ENCODE measurements around the gene RDM1. TPM values are rescaled to one million over a fixed set of nuclear protein-coding genes. Genes with fewer than 3 reads are reported as not detected.
A peak's percentile ranks its signal among the peaks of the same experiment; 100 is the strongest.

The RDM1 gene
- total RNA-seq, 2 experiments from 2014 or later: 18.6 to 21.6 TPM

DNA sequence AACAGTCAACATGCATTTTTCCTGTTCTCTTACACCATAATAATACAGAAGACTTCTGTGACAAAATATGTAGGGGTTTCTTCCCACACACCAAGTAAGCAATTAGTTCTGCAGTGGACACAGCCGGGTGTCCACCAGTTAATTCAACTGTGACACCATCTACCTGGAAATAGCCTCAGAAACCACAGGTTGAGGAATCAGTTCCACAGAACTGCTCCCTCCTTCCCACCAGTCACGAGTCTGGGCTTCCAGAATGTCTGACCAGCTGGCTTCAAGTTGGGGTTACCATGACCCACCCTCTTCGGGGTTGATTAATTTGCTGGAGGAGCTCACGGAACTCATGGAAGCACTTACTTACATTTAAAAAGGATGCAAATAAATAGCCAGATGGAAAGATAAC, 36.8 kb downstream of the RDM1 start:
- intact Hi-C loops (cut with micrococcal nuclease): no loop called here
- H3K4me3 Mint-ChIP-seq: no peak overlapping the region

DNA sequence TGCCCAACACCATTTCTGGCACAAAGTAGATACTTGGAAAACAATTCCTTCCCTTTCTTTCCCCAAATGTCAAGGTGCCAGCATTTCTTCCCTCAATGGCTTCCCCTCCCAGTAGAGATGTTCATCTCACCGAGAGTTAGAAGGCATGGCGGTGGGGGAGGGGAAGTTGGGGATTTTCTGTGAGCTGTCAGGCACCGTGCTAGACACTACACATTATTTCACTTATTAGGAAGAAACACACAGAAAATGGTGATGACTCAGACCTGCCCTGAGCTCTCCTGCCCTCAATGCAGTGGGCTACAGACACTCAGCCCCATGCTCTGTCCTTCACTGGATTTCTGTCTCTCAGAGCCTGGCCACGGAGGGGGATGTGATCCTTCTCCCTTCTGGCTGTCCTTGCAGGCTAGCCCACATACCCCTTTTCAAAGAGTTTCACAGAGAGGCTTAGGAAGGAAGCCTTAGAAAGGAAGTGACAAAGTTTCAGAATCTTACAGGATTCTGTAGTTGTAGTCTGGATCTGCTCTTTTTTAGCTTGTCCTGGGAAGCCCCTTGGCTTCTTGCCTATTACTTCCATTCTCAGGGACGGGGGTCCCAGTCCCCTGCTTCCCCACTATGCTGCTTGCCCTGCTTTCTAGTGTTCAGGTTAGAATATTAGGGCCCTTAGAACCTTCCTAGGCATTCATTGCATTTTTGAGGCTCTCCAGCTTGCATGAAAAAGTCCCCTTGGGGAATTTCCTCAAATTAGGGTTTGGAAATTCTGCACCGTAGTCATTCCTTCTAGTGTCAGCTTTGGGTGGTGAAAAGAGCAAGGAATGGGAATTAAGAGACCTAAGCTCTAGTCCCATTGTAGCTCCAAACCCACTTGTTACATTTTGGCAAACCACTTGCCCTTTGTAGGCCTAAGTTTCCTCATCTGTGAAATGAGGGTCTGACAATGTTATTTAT, 38.2 kb downstream of the RDM1 start:
- CTCF ChIA-PET: interaction anchor here (0.6 to 1.3 kb wide), 2 partner anchors 21 to 239 kb away, joined by 4 to 5 read pairs; no protein-coding TSS in a partner anchor
- Mint-ChIP-seq H3K27me3 (ENCODE audit: low read depth) (no peaks in the 10 kb centered on the region), H3K4me3 (no peak overlapping the region), H3K9me3 (no peaks in the 10 kb centered on the region), H3K27ac (peak overlapping the region; percentile 47), H3K4me1 (ENCODE audit: low read depth) (peaks cover 23% of the 10 kb centered on the region), H3K36me3 (ENCODE audit: low read depth) (no peaks in the 10 kb centered on the region)
- DNase-seq: peak; percentile 80
- intact Hi-C loops (cut with micrococcal nuclease): no loop called here

More for the DNA sequence above, 36.8 kb downstream of the RDM1 start:
- Mint-ChIP-seq H3K9me3 (no peaks in the 10 kb centered on the region), H3K27ac (no peak overlapping the region), H3K4me1 (ENCODE audit: low read depth) (peaks cover 34% of the 10 kb centered on the region), H3K36me3 (ENCODE audit: low read depth) (no peaks in the 10 kb centered on the region), H3K27me3 (ENCODE audit: low read depth) (no peaks in the 10 kb centered on the region)
- CTCF ChIA-PET: no interaction called here
- no peak for DNase-seq

DNA sequence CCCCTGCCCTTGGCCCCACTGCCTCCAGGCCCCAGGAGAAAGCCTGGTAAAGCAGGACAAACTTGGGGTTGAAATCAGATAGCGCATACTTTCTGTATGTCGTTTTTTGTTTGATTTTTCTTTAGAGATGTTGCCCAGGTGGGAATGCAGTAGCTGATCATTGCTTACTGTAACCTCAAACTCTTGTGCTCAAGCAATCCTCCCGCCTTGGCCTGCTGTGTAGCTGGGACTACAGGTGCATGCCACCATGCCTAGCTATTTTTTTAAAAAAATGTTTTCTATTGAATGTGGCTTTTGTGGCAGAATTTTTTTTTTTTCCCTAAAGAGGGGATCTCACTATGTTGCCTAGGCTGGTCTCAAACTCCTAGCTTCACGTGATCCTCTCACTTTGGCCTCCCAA, 39.3 kb downstream of the RDM1 start:
- H3K27me3 Mint-ChIP-seq (ENCODE audit: low read depth): no peaks in the 10 kb centered on the region
- intact Hi-C loops (cut with micrococcal nuclease): no loop called here
- no peak overlapping the region for H3K27ac Mint-ChIP-seq
- peaks cover 23% of the 10 kb centered on the region for H3K4me1 Mint-ChIP-seq (ENCODE audit: low read depth)
- H3K9me3 Mint-ChIP-seq: no peaks in the 10 kb centered on the region
- no peak overlapping the region for H3K4me3 Mint-ChIP-seq
- no peaks in the 10 kb centered on the region for H3K36me3 Mint-ChIP-seq (ENCODE audit: low read depth)
- CTCF ChIA-PET: interaction anchor here (0.7 kb wide), 1 partner anchor 22 kb away, joined by 3 read pairs; the partner anchor contains the start of gene HEATR9
- no peak for DNase-seq

DNA sequence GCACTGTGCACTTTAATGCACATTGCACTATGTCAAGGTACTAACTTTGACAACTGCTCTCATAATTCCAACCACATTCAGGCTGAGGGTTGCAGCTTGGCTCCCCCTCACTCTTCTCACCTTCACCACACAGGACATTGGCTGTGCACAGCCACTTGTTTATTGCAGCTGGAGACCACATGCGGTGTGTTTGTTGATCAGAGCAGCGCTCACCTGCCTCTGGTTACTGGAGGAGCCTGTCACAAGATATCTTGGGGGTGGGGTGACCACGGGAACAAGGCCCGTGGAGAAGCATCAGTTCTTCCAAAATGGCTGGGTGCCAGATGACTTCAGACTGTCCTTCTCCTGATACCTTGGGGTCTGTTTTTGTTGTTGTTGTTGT, 39.8 kb downstream of the RDM1 start:
- H3K36me3 Mint-ChIP-seq (ENCODE audit: low read depth): no peaks in the 10 kb centered on the region
- no peak overlapping the region for H3K27ac Mint-ChIP-seq
- intact Hi-C loops (cut with micrococcal nuclease): no loop called here
- no peaks in the 10 kb centered on the region for H3K27me3 Mint-ChIP-seq (ENCODE audit: low read depth)
- no peak overlapping the region for H3K4me3 Mint-ChIP-seq
- peak; percentile 6 for DNase-seq
- H3K9me3 Mint-ChIP-seq: no peaks in the 10 kb centered on the region
- CTCF ChIA-PET: interaction anchor here (0.7 kb wide), 1 partner anchor 22 kb away, joined by 3 read pairs; the partner anchor contains the start of gene HEATR9
- H3K4me1 Mint-ChIP-seq (ENCODE audit: low read depth): peaks cover 22% of the 10 kb centered on the region

DNA sequence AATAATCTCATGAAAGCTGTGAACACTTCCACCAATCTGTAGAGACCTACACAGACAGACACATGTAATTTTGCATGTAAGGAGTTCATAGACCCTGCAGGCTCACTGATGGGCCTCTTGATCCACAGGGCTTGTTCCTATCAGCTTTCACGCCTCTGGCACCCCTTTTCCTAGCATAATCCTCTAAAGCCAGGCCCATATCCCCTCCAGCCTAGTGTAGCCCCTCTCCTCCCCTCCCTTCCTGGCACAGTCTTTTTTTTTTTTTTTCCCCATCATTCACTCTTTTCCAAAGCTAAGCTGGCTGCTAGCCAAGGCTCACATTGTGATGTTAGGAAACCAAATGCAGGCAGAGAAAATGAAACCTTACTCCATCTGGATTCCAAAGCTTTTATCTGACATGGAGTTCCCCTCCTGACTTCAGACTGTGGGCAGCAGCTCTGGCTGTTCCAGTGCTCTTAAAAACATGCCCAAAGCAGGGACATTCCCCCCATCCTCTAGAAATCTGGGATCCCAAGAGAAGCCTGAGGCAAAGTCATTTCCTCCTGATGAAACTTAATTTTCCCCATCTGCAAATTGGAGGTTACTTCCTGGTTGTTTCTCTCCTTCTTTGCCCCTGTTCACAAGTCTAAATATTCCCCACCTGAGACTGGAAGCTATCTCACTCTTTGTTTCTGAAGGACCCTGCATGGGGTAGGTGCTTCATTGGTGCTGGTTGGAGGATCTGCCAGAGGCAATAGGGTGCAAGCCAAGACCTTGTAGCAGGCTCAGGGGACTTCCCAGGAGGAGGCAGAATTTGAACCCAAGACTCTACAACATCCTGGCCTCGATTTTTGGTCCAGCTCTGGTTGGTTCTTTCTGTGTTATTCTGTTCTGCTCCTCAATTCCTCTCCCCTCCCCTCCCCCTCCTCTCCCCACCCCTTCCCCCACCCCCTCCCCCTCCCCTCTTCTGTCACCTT, 40.5 kb downstream of the RDM1 start:
- Mint-ChIP-seq H3K4me1 (ENCODE audit: low read depth) (peaks cover 22% of the 10 kb centered on the region), H3K9me3 (no peaks in the 10 kb centered on the region), H3K27ac (no peak overlapping the region), H3K27me3 (ENCODE audit: low read depth) (no peaks in the 10 kb centered on the region), H3K36me3 (ENCODE audit: low read depth) (no peaks in the 10 kb centered on the region), H3K4me3 (no peak overlapping the region)
- CTCF ChIA-PET: interaction anchor here (0.6 kb wide), 1 partner anchor 41 kb away, joined by 3 read pairs; no protein-coding TSS in a partner anchor
- no peak for DNase-seq
- intact Hi-C loops (cut with micrococcal nuclease): no loop called here

DNA sequence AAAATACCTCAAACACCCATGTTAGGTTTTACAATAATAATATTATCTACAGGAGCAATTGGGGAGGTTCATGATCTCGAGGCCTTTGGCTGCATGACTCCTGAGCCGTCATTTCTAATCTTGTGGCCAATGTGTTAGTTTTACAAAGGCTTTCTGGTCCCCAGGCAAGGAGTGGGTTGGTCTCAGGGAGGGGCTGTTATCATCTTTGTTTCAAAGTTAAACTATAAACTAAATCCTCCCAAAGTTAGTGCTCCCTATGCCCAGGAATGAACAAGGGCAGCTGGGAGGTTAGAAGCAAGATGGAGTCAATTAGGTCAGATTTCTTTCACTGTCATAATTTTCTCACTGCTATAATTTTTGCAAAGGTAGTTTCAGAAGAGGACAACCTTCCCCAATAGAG, 41.3 kb downstream of the RDM1 start:
- H3K27me3 Mint-ChIP-seq (ENCODE audit: low read depth): no peaks in the 10 kb centered on the region
- CTCF ChIA-PET: no interaction called here
- H3K27ac Mint-ChIP-seq: no peak overlapping the region
- no peaks in the 10 kb centered on the region for H3K36me3 Mint-ChIP-seq (ENCODE audit: low read depth)
- peak; percentile 11 for DNase-seq
- intact Hi-C loops (cut with micrococcal nuclease): no loop called here
- H3K4me1 Mint-ChIP-seq (ENCODE audit: low read depth): peaks cover 22% of the 10 kb centered on the region
- H3K4me3 Mint-ChIP-seq: no peak overlapping the region
- H3K9me3 Mint-ChIP-seq: no peaks in the 10 kb centered on the region

DNA sequence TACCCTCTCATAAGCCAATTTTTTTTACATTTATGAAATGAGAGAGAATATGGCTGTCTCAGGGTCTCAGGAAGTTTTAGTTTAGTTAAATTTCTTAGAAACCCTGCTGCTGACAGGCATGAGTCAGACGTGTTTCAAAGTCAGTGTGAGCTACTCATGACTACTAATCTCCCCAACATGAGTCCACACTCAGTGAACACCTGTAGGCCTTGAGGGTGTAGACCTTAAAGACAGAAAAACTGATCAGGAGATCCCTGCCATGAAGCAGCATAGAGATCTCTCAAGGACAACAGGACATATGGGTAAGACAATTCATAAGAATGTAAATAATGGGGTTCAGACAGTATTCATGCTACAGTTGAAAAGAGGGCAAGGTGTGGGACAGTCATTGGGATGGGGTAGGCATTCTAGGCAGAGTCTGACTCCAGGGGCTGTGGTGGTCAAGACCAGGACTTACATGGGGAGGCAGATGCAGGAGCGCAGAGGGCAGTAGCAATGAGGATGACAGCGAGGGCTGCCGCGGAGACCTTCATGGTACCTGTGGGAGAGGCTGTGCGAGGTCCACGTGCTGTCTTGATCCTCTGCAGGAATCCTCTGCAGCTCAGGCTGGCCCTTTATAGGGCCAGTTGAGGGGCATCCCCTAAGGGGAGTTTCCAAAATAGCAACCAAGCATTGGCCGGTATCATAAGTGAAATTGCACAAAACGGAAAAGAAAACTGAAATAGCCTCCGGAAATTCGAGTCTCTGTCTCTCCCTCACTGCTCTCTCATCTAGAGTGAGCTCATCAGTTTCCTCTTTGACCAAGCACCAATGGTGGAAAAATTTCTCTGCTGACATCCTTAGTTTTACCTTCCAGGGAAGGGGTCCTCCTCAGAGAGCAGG, 50.6 kb downstream of the RDM1 start, which contains the start of gene CCL5:
TSS of gene CCL5 (minus strand) at position 588 of the 882 bp plus-strand sequence.
- peaks cover 17% of the 10 kb centered on the region for H3K4me1 Mint-ChIP-seq (ENCODE audit: low read depth)
- peak; percentile 37 for DNase-seq
- intact Hi-C loops (cut with micrococcal nuclease): loop anchor here (10.0 kb wide), 1 partner anchor 55 kb away; the partner anchor contains the start of gene RDM1
- H3K27ac Mint-ChIP-seq: peak within 1 kb of the TSS; percentile 46
- H3K4me3 Mint-ChIP-seq: no peak within 1 kb of the TSS
- H3K36me3 Mint-ChIP-seq (ENCODE audit: low read depth): no peaks in the 10 kb centered on the region
- no peaks in the 10 kb centered on the region for H3K9me3 Mint-ChIP-seq
- no peaks in the 10 kb centered on the region for H3K27me3 Mint-ChIP-seq (ENCODE audit: low read depth)
- CTCF ChIA-PET: interaction anchor here (1.0 kb wide), 2 partner anchors 30 to 31 kb away, joined by 3 read pairs; no protein-coding TSS in a partner anchor

DNA sequence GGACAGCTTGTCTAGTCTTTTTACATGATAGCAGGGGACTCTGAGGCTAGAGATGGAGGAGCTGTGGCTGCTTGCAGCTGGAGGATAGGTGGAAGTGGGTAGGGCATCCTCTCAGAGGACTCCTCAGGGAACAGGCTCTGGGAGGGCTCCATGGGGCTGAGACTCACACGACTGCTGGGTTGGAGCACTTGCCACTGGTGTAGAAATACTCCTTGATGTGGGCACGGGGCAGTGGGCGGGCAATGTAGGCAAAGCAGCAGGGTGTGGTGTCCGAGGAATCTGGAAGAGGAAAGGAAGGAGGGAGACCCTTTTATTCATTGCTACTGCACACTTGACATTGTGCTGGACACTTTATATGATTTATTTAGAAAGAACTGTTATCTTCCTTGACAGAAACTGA, 52.2 kb downstream of the RDM1 start:
- peaks cover 17% of the 10 kb centered on the region for H3K4me1 Mint-ChIP-seq (ENCODE audit: low read depth)
- H3K27ac Mint-ChIP-seq: no peak overlapping the region
- no peak for DNase-seq
- H3K36me3 Mint-ChIP-seq (ENCODE audit: low read depth): no peaks in the 10 kb centered on the region
- no peak overlapping the region for H3K4me3 Mint-ChIP-seq
- no peaks in the 10 kb centered on the region for H3K9me3 Mint-ChIP-seq
- intact Hi-C loops (cut with micrococcal nuclease): loop anchor here (10.0 kb wide), 1 partner anchor 56 kb away; the partner anchor contains the start of gene RDM1
- CTCF ChIA-PET: interaction anchor here (0.7 to 1.1 kb wide), 2 partner anchors 13 to 30 kb away, joined by 4 read pairs; no protein-coding TSS in a partner anchor
- no peaks in the 10 kb centered on the region for H3K27me3 Mint-ChIP-seq (ENCODE audit: low read depth)

DNA sequence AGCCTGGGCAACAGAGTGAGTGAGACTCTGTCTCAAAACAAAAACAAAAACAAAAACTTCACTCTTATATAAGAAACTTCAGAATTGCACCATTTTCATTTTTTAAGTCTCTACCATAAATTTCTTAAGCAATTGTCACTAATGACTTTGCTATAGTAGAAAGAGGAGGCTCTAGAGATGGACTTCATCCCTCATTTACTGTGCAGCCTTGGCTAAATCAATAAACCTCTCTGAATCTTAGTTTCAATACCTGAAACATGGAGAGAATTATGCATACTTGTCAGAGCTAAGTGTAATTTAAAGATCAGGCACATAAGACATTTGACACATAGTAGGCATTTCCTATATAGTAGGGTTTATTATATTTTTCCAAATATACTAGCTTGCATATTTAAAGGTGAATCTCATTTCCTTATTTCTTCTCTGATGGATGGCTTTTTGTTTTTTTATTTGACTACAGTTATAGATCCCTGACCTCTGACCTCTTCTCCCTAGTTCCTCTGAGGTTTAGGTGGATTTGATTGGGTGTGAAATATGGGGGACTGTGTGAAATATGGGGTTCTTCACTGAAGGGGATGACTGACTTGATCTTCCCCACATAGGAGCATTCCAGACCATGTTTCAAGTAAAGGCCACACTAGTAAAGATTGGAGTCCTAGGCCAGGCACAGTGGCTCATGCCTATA, 53.1 kb downstream of the RDM1 start:
- Mint-ChIP-seq H3K27ac (no peak overlapping the region), H3K36me3 (ENCODE audit: low read depth) (no peaks in the 10 kb centered on the region), H3K4me1 (ENCODE audit: low read depth) (peaks cover 17% of the 10 kb centered on the region), H3K9me3 (no peaks in the 10 kb centered on the region), H3K4me3 (no peak overlapping the region), H3K27me3 (ENCODE audit: low read depth) (no peaks in the 10 kb centered on the region)
- CTCF ChIA-PET: interaction anchor here (0.8 kb wide), 1 partner anchor 113 kb away, joined by 3 read pairs; no protein-coding TSS in a partner anchor
- intact Hi-C loops (cut with micrococcal nuclease): loop anchor here (10.0 kb wide), 1 partner anchor 57 kb away; the partner anchor contains the start of gene RDM1
- no peak for DNase-seq

DNA sequence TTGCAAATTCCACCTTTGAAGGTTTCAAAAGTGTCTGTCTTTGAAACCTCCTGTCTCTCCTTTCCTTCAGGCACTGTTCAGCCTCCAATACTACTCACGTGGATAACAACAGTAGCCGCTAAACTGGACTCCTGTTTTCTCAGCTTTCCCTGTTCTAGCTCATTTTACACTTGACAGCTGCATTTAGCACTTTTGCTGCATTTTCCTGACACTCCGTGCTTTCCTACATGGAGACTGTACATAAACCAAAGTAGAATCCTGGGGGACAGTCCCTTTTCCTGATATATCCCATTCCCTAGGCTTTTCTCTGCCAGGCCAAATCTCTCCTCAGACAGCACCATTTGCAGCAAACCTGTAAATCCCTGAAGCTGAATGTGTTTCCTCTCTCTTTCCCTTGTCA, 54.0 kb downstream of the RDM1 start:
- Mint-ChIP-seq H3K27ac (no peak overlapping the region), H3K4me1 (ENCODE audit: low read depth) (peaks cover 22% of the 10 kb centered on the region), H3K36me3 (ENCODE audit: low read depth) (no peaks in the 10 kb centered on the region), H3K9me3 (no peaks in the 10 kb centered on the region), H3K4me3 (no peak overlapping the region), H3K27me3 (ENCODE audit: low read depth) (no peaks in the 10 kb centered on the region)
- CTCF ChIA-PET: interaction anchor here (0.5 to 1.1 kb wide), 2 partner anchors 73 to 93 kb away, joined by 3 to 4 read pairs; no protein-coding TSS in a partner anchor
- intact Hi-C loops (cut with micrococcal nuclease): loop anchor here (10.0 kb wide), 1 partner anchor 58 kb away; the partner anchor contains the start of gene RDM1
- no peak for DNase-seq

Measured in activated naive CD4-positive, alpha-beta T cell treated with anti-CD3 and anti-CD28 coated beads for 36 hours (primary cell).